ENCODE results near the gene INSYN1.

Gene INSYN1

DNA sequence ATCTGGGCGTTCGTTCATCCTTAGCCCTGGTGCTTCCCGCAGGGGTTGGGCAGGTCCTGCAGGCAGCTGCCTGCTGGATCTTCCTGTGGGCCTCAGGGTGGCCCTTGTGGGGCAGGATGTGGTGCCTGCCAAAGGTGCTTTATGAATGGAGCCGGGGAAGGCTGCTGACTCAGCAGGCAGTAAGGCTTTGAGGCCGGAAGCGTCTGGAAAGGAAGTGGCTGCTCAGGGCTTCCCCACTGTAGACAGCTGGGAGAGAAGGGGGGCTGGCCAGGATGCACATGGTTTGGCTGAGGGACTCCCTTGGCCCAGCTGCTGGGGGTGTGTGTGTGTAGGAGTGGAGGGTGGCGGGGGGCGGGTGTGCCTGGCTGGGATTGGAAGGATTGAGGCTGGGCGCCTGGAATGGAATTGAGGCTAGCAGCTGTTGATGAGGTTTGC lies 56.1 kb downstream of the INSYN1 start:
- no peak overlapping the region for H3K4me3 ChIP-seq (ENCODE audit: low read depth, low read length)
- peak; percentile 91 for DNase-seq (ENCODE audit: low read depth)

DNA sequence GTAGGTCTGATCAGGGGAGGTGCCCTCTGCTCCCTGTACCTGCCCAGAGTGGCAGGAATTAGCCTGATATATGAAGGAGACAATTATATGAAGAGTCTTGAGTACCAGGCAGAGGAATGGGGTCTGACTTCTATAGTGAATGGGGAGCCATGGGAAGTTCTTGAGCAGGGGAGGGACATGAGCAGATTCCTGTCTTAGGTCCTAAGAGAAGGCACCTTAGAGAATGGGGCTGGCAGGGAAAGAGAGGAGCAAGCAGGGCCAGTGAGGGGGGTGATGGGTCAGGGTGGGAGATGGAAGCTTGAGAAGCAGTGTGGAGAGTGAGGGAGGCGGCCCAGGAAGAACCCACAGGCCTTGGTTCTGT lies 56.5 kb downstream of the INSYN1 start:
- no peak overlapping the region for H3K4me3 ChIP-seq (ENCODE audit: low read depth, low read length)
- no peak for DNase-seq (ENCODE audit: low read depth)

DNA sequence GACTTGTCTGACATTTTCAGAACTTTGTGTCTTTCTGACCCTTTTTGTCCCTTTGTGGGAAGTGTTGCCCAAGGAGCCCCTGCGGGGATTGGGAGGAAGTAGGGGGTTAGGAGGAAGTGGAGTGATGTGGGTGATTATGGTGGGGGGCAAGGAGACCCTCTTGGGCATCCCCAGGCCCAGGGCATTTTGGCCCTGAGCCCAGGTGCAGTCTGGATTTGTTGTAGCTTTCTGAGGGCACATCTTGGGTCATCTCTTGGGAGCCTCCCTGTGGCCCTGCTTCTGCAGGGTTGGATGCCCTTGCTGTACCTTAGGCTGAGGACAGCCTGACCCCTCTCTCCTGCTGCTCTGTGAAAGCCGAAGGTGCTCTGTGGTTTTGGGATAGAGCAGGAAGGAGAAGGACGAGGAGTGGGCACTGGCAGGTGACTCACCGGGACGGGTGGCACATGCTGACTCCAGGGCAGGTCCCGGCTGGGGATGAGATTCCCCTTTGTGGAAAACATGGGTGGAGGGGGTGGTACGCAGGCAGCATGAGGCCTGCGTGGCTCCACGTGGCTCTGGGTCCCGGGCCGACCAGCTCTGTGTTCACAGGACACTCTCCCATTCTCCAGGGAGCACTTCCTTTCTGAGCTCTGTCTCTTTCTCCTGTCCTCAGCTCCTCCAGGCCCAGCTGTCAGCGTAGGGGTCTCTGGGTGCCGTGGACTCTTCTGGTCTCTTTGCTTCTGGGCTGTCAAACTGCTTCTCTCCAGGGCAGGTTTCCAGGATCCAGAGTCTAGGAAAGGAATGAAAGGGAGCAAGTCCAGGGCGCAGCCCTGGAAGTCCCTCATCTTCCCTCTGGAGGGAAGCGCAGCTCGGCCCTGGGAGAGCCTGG lies 57.1 kb downstream of the INSYN1 start:
- no peak for DNase-seq (ENCODE audit: low read depth)
- no peak overlapping the region for H3K4me3 ChIP-seq (ENCODE audit: low read depth, low read length)

- no peak overlapping the region for H3K4me3 ChIP-seq (ENCODE audit: low read depth, low read length)
- no peak for DNase-seq (ENCODE audit: low read depth)
These were observed 58.7 kb downstream of the INSYN1 start for GRCh38 chr15:73694419-73694818.

GRCh38 chr15:73691396-73691795 lies 61.8 kb downstream of the INSYN1 start:
- DNase-seq (ENCODE audit: low read depth) = peak; percentile 45
- no peak overlapping the region for H3K4me3 ChIP-seq (ENCODE audit: low read depth, low read length)

GRCh38 chr15:73688455-73688854 lies 64.7 kb downstream of the INSYN1 start:
- DNase-seq (ENCODE audit: low read depth) = no peak

DNA sequence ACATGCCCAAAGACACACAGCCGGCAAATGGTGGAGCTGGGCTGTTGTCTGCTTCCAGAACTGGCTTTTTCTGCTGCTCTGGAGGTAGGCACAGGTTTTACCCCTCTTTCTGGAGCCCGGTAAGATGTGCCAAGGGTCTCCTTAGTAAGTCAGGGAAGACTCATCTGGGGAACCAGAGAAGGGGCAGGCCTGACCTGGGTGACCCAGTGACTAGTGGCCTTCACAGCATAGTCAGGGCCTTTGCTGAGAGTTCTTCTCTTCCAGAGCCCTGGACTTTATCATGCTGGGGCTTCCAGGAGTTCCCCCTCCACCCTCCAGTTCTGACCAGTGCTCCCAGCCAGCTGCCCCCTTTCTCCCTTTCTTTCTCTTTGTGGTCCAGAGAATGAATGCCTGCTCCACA lies 65.8 kb downstream of the INSYN1 start:
- DNase-seq (ENCODE audit: low read depth) = no peak
- no peak overlapping the region for H3K4me3 ChIP-seq (ENCODE audit: low read depth, low read length)

More at GRCh38 chr15:73688455-73688854, 64.7 kb downstream of the INSYN1 start:
- H3K4me3 ChIP-seq (ENCODE audit: low read depth, low read length) = no peak overlapping the region

GRCh38 chr15:73686781-73687256 lies 66.3 kb downstream of the INSYN1 start:
- no peak overlapping the region for H3K4me3 ChIP-seq (ENCODE audit: low read depth, low read length)
- peak; percentile 83 for DNase-seq (ENCODE audit: low read depth)

- peak overlapping the region; percentile 89 for H3K4me3 ChIP-seq (ENCODE audit: low read depth, low read length)
- DNase-seq (ENCODE audit: low read depth) = no peak
These were observed 67.2 kb downstream of the INSYN1 start for GRCh38 chr15:73685981-73686380.

All from skeletal muscle cell (primary cell).